HepG2 (cell line): ENCODE results near the gene THOC7. TPM values are rescaled to one million over a fixed set of nuclear protein-coding genes. Genes with fewer than 3 reads are reported as not detected.

Source experiments
- ATAC-seq: fragments of 200-7000 bp; cut with Tn5 transposase; 3 replicates; pipeline ENCODE4 v1.9.1; 2020; ENCODE audit warnings: mild to moderate bottlenecking, moderate library complexity
- BruUV-seq: library from RNA; stranded (reverse); fragments of 400-500 nt; replicated peaks from 2 replicates; lab custom pipeline; 2021; lab: Mats Ljungman, UMichigan
- CTCF ChIA-PET: fragments of 300-600 bp; formaldehyde crosslinking; extraction: SDS; loops from one replicate; lab custom pipeline; 2021; ENCODE audit warnings: low total read pairs, inconsistent platforms, low intra/inter-chr PET ratio; lab: Yijun Ruan, JAX
- POLR2A ChIA-PET: fragments of 350-600 bp; sonication (Branson Sonifier 250); formaldehyde crosslinking; loops from one replicate; lab custom pipeline; 2020; ENCODE audit warnings: antibody characterized with exemption, inconsistent platforms; lab: Yijun Ruan, JAX
- DNase-seq: peaks from one replicate; pipeline ENCODE4 v3.0.0-alpha.2; 2015; ENCODE audit warnings: low spot score
- FAIRE-seq: peaks from 3 replicates; lab custom pipeline; 2011; peaks lifted over from hg19 to GRCh38; lab: Jason Lieb, UNC
- H2AFZ ChIP-seq: one replicate; pipeline ENCODE4 v1.6.1; 2011; ENCODE audit warnings: low read length, inconsistent platforms
- H3K27ac ChIP-seq: fragments of 300-600 bp; 3 replicates; pipeline ENCODE4 v1.8.0; 2011; ENCODE audit warnings: mixed run types, mild to moderate bottlenecking, mixed read lengths, low read length, inconsistent platforms; ENCODE audit not compliant: insufficient read depth; ENCODE audit errors: extremely low read length
- H3K27me3 ChIP-seq, 2 experiments: fragments of 200-600 bp in 1 of 2; 2 replicates in 1 of 2; 3 replicates in 1 of 2; pipeline versions ENCODE4 v1.6.0 to v1.8.0; 2011; ENCODE audit warnings: low read length in 2 of 2, mild to moderate bottlenecking in 2 of 2, moderate library complexity in 2 of 2, inconsistent platforms in 1 of 2; ENCODE audit not compliant: insufficient read depth in 2 of 2, control insufficient read depth in 1 of 2
- H3K36me3 ChIP-seq, 2 experiments: fragments of 200-600 bp in 1 of 2; replicated peaks in 1 of 2; 2 replicates in 1 of 2; 3 replicates in 1 of 2; pipeline versions ENCODE4 v1.5.1 to v1.8.0; 2011; ENCODE audit warnings: low read length in 2 of 2, inconsistent platforms in 1 of 2; ENCODE audit not compliant: insufficient read depth in 2 of 2, control insufficient read depth in 1 of 2
- H3K4me1 ChIP-seq: 2 replicates; pipeline ENCODE4 v1.5.1; 2012; ENCODE audit warnings: low read length, inconsistent platforms; ENCODE audit not compliant: insufficient read depth
- H3K4me2 ChIP-seq: 2 replicates; pipeline ENCODE4 v1.6.0; 2011; ENCODE audit warnings: low read depth, low read length, inconsistent platforms
- H3K4me3 ChIP-seq, 3 experiments: fragments of 200-600 bp in 1 of 3; sonication (generic), shearing (Covaris generic) in 1 of 3; replicated peaks in 1 of 3; 2 replicates each; pipeline ENCODE4 v1.5.1; 2011 to 2016; ENCODE audit warnings: low read length in 3 of 3, inconsistent platforms in 2 of 3, low read depth in 2 of 3, mild to moderate bottlenecking in 2 of 3, control low read depth in 1 of 3, mixed read lengths in 1 of 3; ENCODE audit not compliant: insufficient read depth in 1 of 3
- H3K79me2 ChIP-seq: one replicate; pipeline ENCODE4 v1.6.1; 2011; ENCODE audit warnings: low read length, inconsistent platforms; ENCODE audit not compliant: insufficient read depth
- H3K9ac ChIP-seq: 2 replicates; pipeline ENCODE4 v1.6.0; 2011; ENCODE audit warnings: mild to moderate bottlenecking, low read depth, low read length, inconsistent platforms; ENCODE audit not compliant: insufficient read depth
- H3K9me3 ChIP-seq: 2 replicates; pipeline ENCODE4 v1.5.1; 2012; ENCODE audit warnings: mild to moderate bottlenecking, low read length
- H4K20me1 ChIP-seq: 2 replicates; pipeline ENCODE4 v1.6.0; 2011; ENCODE audit warnings: inconsistent platforms, mild to moderate bottlenecking, low read length, moderate library complexity; ENCODE audit not compliant: insufficient read depth
- EZH2 ChIP-seq: conservative IDR thresholded peaks from 2 replicates; pipeline ENCODE4 v1.6.1; 2012; ENCODE audit warnings: mild to moderate bottlenecking, low read depth, low read length, moderate library complexity
- HIVEP1 ChIP-seq: sonication (generic); formaldehyde crosslinking; IDR thresholded peaks from 2 replicates; pipeline ENCODE4 v1.4.0; 2020; ENCODE audit warnings: mild to moderate bottlenecking, missing genetic modification reagents
- HNRNPH1 ChIP-seq: fragments of 200-400 bp; formaldehyde crosslinking; optimal IDR thresholded peaks from 2 replicates; pipeline ENCODE3; 2017; ENCODE audit warnings: mild to moderate bottlenecking, low read depth, low read length
- JARID2 ChIP-seq: sonication (generic); formaldehyde crosslinking; IDR thresholded peaks from 2 replicates; pipeline ENCODE4 v1.8.1; 2023; ENCODE audit warnings: missing genetic modification reagents, inconsistent platforms; ENCODE audit not compliant: insufficient replicate concordance
- MIXL1 ChIP-seq: IDR thresholded peaks from 2 replicates; pipeline ENCODE4 v1.6.1; 2016
- NONO ChIP-seq, 2 experiments: fragments of 450-650 bp in 1 of 2; sonication (generic) in 1 of 2; formaldehyde crosslinking in 1 of 2; IDR thresholded peaks in 1 of 2; conservative IDR thresholded peaks in 1 of 2; 2 replicates each; pipeline versions ENCODE4 v1.6.1 to v1.8.0; 2017 to 2022; ENCODE audit warnings: mild to moderate bottlenecking in 1 of 2, missing genetic modification reagents in 1 of 2, moderate library complexity in 1 of 2
- SOX6 ChIP-seq, 2 experiments: fragments of 450-650 bp in 1 of 2; sonication (generic) in 1 of 2; formaldehyde crosslinking in 1 of 2; IDR thresholded peaks; 2 replicates each; pipeline versions ENCODE4 v1.4.0 to v1.6.1; 2017 to 2020; ENCODE audit warnings: antibody characterized with exemption in 1 of 2, mild to moderate bottlenecking in 1 of 2, missing genetic modification reagents in 1 of 2
- ZFAT ChIP-seq: sonication (generic); formaldehyde crosslinking; conservative IDR thresholded peaks from 2 replicates; pipeline ENCODE4 v1.8.1; 2023; ENCODE audit warnings: missing genetic modification reagents, inconsistent platforms
- ZMYM4 ChIP-seq: sonication (generic); formaldehyde crosslinking; IDR thresholded peaks from 2 replicates; pipeline ENCODE4 v1.8.1; 2023; ENCODE audit warnings: mild to moderate bottlenecking, missing genetic modification reagents
- ZNF563 ChIP-seq: sonication (generic); formaldehyde crosslinking; IDR thresholded peaks from 2 replicates; pipeline ENCODE4 v1.8.0; 2022; ENCODE audit warnings: mild to moderate bottlenecking, moderate library complexity, missing genetic modification reagents
- ZNF687 ChIP-seq: sonication (generic); formaldehyde crosslinking; IDR thresholded peaks from 2 replicates; pipeline ENCODE4 v1.5.1; 2020; ENCODE audit warnings: mild to moderate bottlenecking, missing genetic modification reagents, moderate library complexity
- ZSCAN30 ChIP-seq: sonication (generic); formaldehyde crosslinking; IDR thresholded peaks from 2 replicates; pipeline ENCODE4 v1.5.0; 2020; ENCODE audit warnings: mild to moderate bottlenecking, missing genetic modification reagents
- WGBS: methylation state at CpG from one replicate; pipeline ENCODE4 v1.1.6; 2017; ENCODE audit warnings: low lambda C conversion rate; 5-methylcytosine and 5-hydroxymethylcytosine counted together
- in situ Hi-C: cut with HindIII; loops from 2 replicates; pipeline ENCODE4 v1.10.0; 2017; ENCODE audit warnings: low pct_unique_long_range_greater_than_20kb; ENCODE audit not compliant: extremely low pct_ligation_motif_present
- intact Hi-C: fragments of 100-400 bp; cut with micrococcal nuclease; formaldehyde crosslinking; loops from one replicate; pipeline ENCODE4 v1.10.0; 2022; ENCODE audit not compliant: unreplicated experiment
- polyA plus RNA-seq, 8 experiments: library from polyadenylated mRNA; depleted of rRNA in 3 of 8; stranded (reverse) in 7 of 8; unstranded in 1 of 8; fragments of >200 nt; fragmentation: Illumina TruSeq in 4 of 8; extraction: Trizol in 4 of 8; gene quantifications; 2 replicates each; pipeline versions ENCODE4 v1.2.1 to v1.2.3, GENCODE V29; 2011 to 2016; ENCODE audit warnings: low read depth in 4 of 8, missing spikeins in 1 of 8, mixed read lengths in 1 of 8; ENCODE audit not compliant: insufficient read depth in 1 of 8
- total RNA-seq, 5 experiments: library from RNA; depleted of rRNA; stranded (reverse); fragments of >200 nt; fragmentation: Illumina TruSeq; extraction: Trizol; gene quantifications; 2 replicates each; pipeline ENCODE4 v1.2.3, GENCODE V29; 2016; ENCODE audit warnings: low read depth in 1 of 5
- TF ChIP-seq, protein P1 (sequence below): sonication (generic); formaldehyde crosslinking; IDR thresholded peaks from 2 replicates; pipeline ENCODE4 v1.8.0; 2022; ENCODE audit warnings: mild to moderate bottlenecking, missing genetic modification reagents; ENCODE audit not compliant: insufficient replicate concordance

THOC7 gene
- total and polyA plus RNA-seq, 2 of the 13 experiments (the other 11 are each of a cell fraction or from before 2014, with no cell fraction given), result 32.8 to 63.5 TPM

- DNase-seq (no peak), FAIRE-seq (no peak), ATAC-seq (no peak)
- intact Hi-C loops (no loop called here), in situ Hi-C loops (no loop called here)
- Histone ChIP-seq H3K9ac (no peak overlapping the region), H3K4me2 (no peak overlapping the region), H4K20me1 (peaks cover 10% of the 10 kb centered on the region), H3K79me2 (peaks cover 46% of the 10 kb centered on the region), H3K27me3 (no peaks in the 10 kb centered on the region), H2AFZ (no peak overlapping the region), H3K4me3 (no peak overlapping the region), H3K9me3 (no peaks in the 10 kb centered on the region), H3K36me3 (no peaks in the 10 kb centered on the region), H3K27ac (no peak overlapping the region), H3K4me1 (peaks cover 45% of the 10 kb centered on the region)
- WGBS, result 95% methylated on average over 3 of the region's 3 CpGs
- BruUV-seq, result TSS peak; percentile 6
- CTCF ChIA-PET, result no interaction called here
- POLR2A ChIA-PET, result interaction anchor here (1.0 kb wide), 1 partner anchor 36 kb away, joined by 6 read pairs; the partner anchor contains the start of gene SCAANT1
- TF ChIP-seq JARID2 (no peak), HNRNPH1 (no peak)
Observed at GRCh38 chr3:63876260-63876659, 12.7 kb upstream of the THOC7 start.

- ATAC-seq (no peak), FAIRE-seq (no peak), DNase-seq (no peak)
- no peak overlapping the region for H3K4me3 ChIP-seq
- no peak overlapping the region for H3K27ac ChIP-seq
- no peaks in the 10 kb centered on the region for H3K27me3 ChIP-seq
- ChIA-PET POLR2A (interaction anchor here (1.3 to 1.6 kb wide), 2 partner anchors 12 to 36 kb away, joined by 6 to 9 read pairs; partner anchors contain the start of genes ATXN7, SCAANT1 and THOC7), CTCF (no interaction called here)
- H3K36me3 ChIP-seq, result no peaks in the 10 kb centered on the region
- H3K4me2 ChIP-seq, result no peak overlapping the region
- H3K79me2 ChIP-seq, result peaks cover 51% of the 10 kb centered on the region
- 95% methylated on average over 2 of the region's 2 CpGs for WGBS
- peaks cover 10% of the 10 kb centered on the region for H4K20me1 ChIP-seq
- in situ Hi-C loops (no loop called here), intact Hi-C loops (no loop called here)
- no peak overlapping the region for H2AFZ ChIP-seq
- no TSS peak for BruUV-seq
- no peaks in the 10 kb centered on the region for H3K9me3 ChIP-seq
- H3K9ac ChIP-seq, result no peak overlapping the region
- peaks cover 45% of the 10 kb centered on the region for H3K4me1 ChIP-seq
- TF ChIP-seq, protein P1, sequence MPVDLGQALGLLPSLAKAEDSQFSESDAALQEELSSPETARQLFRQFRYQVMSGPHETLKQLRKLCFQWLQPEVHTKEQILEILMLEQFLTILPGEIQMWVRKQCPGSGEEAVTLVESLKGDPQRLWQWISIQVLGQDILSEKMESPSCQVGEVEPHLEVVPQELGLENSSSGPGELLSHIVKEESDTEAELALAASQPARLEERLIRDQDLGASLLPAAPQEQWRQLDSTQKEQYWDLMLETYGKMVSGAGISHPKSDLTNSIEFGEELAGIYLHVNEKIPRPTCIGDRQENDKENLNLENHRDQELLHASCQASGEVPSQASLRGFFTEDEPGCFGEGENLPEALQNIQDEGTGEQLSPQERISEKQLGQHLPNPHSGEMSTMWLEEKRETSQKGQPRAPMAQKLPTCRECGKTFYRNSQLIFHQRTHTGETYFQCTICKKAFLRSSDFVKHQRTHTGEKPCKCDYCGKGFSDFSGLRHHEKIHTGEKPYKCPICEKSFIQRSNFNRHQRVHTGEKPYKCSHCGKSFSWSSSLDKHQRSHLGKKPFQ (CRISPR knock-in tag), result no peak
- TF ChIP-seq ZNF563 (CRISPR knock-in tag) (no peak), ZNF687 (no peak), MIXL1 (CRISPR knock-in tag) (no peak), HNRNPH1 (no peak), NONO (IDR thresholded peaks at IDR 0.05) (no peak), NONO (CRISPR knock-in tag; conservative IDR thresholded peaks at IDR 0.05) (no peak), HIVEP1 (CRISPR knock-in tag) (no peak), EZH2 (no peak), ZFAT (CRISPR knock-in tag) (no peak), ZSCAN30 (CRISPR knock-in tag) (no peak), SOX6 (IDR thresholded peaks at IDR 0.05) (no peak), SOX6 (CRISPR knock-in tag; IDR thresholded peaks at IDR 0.05) (no peak), ZMYM4 (CRISPR knock-in tag) (no peak)
Observed at GRCh38 chr3:63875510-63875909, 11.9 kb upstream of the THOC7 start.
